A673 (cell line): Measurements from ENCODE around the gene ARHGAP6. TPM values are rescaled to one million over a fixed set of nuclear protein-coding genes. Genes with fewer than 3 reads are reported as not detected.

ENCODE experiments used
- BruUV-seq: library from RNA; stranded (reverse); fragments of 400-500 nt; replicated peaks from 2 replicates; lab custom pipeline; 2021; lab: Mats Ljungman, UMichigan
- CTCF ChIA-PET: fragments of 300-600 bp; sonication (Branson Sonifier 250); formaldehyde crosslinking; loops from one replicate; lab custom pipeline; 2022; ENCODE audit warnings: antibody characterized with exemption; lab: Charles Lee
- POLR2A ChIA-PET: fragments of 300-600 bp; sonication (Branson Sonifier 250); formaldehyde crosslinking; loops from one replicate; lab custom pipeline; 2022; ENCODE audit warnings: antibody characterized with exemption; ENCODE audit not compliant: low non-redundant PET; lab: Charles Lee
- DNase-seq: peaks from one replicate; pipeline ENCODE4 v3.0.0-alpha.2; 2015; ENCODE audit warnings: low spot score
- H3K27ac ChIP-seq: fragments of 200-600 bp; sonication (generic); 2 replicates; pipeline ENCODE4 v1.5.1; 2016; ENCODE audit warnings: mixed run types, low read depth, mild to moderate bottlenecking, mixed read lengths, antibody characterized with exemption, low read length; ENCODE audit not compliant: poor library complexity, severe bottlenecking
- H3K27me3 ChIP-seq: fragments of 200-600 bp; sonication (generic); replicated peaks from 2 replicates; pipeline ENCODE4 v1.6.1; 2017; ENCODE audit warnings: mixed run types, low read depth, mild to moderate bottlenecking, mixed read lengths, antibody characterized with exemption, low read length; ENCODE audit not compliant: insufficient read depth, poor library complexity
- H3K36me3 ChIP-seq: fragments of 200-600 bp; sonication (generic); 2 replicates; pipeline ENCODE4 v1.6.1; 2016; ENCODE audit warnings: mixed run types, mild to moderate bottlenecking, mixed read lengths, antibody characterized with exemption, low read length; ENCODE audit not compliant: insufficient read depth, poor library complexity, severe bottlenecking
- H3K4me1 ChIP-seq: fragments of 200-600 bp; sonication (generic); 2 replicates; pipeline ENCODE4 v1.6.1; 2017; ENCODE audit warnings: mixed run types, mild to moderate bottlenecking, mixed read lengths, antibody characterized with exemption, low read length; ENCODE audit not compliant: insufficient read depth, poor library complexity, severe bottlenecking
- H3K4me3 ChIP-seq: fragments of 200-600 bp; sonication (generic); 2 replicates; pipeline ENCODE4 v1.5.1; 2016; ENCODE audit warnings: low read depth, mixed run types, mild to moderate bottlenecking, mixed read lengths, low read length; ENCODE audit not compliant: poor library complexity, severe bottlenecking
- H3K9me3 ChIP-seq: fragments of 200-600 bp; sonication (generic); 2 replicates; pipeline ENCODE4 v1.6.1; 2016; ENCODE audit warnings: mixed run types, low read depth, mild to moderate bottlenecking, mixed read lengths, antibody characterized with exemption, low read length; ENCODE audit not compliant: poor library complexity, severe bottlenecking
- EZH2 ChIP-seq: fragments of 200-600 bp; sonication (generic); IDR thresholded peaks from 2 replicates; pipeline ENCODE4 v1.6.1; 2017; ENCODE audit warnings: borderline replicate concordance, low read depth, mild to moderate bottlenecking, mixed read lengths, antibody characterized with exemption, low read length; ENCODE audit not compliant: poor library complexity, severe bottlenecking
- intact Hi-C: fragments of 100-400 bp; cut with micrococcal nuclease; formaldehyde crosslinking; loops from one replicate; pipeline ENCODE4 v1.10.0; 2022; ENCODE audit not compliant: unreplicated experiment
- total RNA-seq: library from RNA; stranded (reverse); gene quantifications from 2 replicates; pipeline ENCODE4 v1.2.3, GENCODE V29; 2021
- TF ChIP-seq, protein P1 (sequence below): fragments of 300-800, 200-600 bp; sonication (generic); conservative IDR thresholded peaks from 2 replicates; pipeline ENCODE4 v1.5.1; 2017; ENCODE audit warnings: low read depth, mild to moderate bottlenecking, antibody characterized with exemption, low read length, moderate library complexity, mixed read lengths

The ARHGAP6 gene
- total RNA-seq, 1 experiment from 2014 or later = not detected

DNA sequence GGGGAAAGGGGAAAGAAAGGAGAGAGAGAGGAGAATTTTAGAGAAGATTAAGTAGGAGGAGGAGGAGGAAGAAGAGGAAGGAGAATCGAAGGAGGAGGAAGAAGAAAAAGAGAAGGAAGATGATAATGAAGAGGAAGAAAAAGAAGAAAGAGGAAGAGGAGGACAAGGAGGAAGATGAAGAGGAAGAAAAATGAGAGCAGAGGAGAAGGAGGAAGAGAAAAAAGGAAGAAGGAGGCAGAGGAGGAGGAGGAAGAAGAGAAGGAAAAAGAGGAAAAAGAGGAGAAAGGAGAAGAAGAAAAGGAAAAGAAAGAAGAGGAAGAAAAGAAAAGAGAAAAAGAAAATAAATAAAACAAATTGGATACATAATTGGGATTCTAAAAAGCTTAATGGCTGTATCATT lies 181.4 kb downstream of the ARHGAP6 start:
- no peak overlapping the region for H3K27ac ChIP-seq
- CTCF ChIA-PET = no interaction called here
- no peak overlapping the region for H3K4me3 ChIP-seq
- H3K4me1 ChIP-seq = no peaks in the 10 kb centered on the region
- H3K27me3 ChIP-seq = peaks cover 17% of the 10 kb centered on the region
- no peak for TF ChIP-seq EZH2
- TF ChIP-seq, protein P1, sequence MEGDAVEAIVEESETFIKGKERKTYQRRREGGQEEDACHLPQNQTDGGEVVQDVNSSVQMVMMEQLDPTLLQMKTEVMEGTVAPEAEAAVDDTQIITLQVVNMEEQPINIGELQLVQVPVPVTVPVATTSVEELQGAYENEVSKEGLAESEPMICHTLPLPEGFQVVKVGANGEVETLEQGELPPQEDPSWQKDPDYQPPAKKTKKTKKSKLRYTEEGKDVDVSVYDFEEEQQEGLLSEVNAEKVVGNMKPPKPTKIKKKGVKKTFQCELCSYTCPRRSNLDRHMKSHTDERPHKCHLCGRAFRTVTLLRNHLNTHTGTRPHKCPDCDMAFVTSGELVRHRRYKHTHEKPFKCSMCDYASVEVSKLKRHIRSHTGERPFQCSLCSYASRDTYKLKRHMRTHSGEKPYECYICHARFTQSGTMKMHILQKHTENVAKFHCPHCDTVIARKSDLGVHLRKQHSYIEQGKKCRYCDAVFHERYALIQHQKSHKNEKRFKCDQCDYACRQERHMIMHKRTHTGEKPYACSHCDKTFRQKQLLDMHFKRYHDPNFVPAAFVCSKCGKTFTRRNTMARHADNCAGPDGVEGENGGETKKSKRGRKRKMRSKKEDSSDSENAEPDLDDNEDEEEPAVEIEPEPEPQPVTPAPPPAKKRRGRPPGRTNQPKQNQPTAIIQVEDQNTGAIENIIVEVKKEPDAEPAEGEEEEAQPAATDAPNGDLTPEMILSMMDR = no peak
- BruUV-seq = no TSS peak
- intact Hi-C loops = no loop called here
- no peaks in the 10 kb centered on the region for H3K9me3 ChIP-seq
- no peak for DNase-seq
- POLR2A ChIA-PET = no interaction called here
- no peaks in the 10 kb centered on the region for H3K36me3 ChIP-seq

DNA sequence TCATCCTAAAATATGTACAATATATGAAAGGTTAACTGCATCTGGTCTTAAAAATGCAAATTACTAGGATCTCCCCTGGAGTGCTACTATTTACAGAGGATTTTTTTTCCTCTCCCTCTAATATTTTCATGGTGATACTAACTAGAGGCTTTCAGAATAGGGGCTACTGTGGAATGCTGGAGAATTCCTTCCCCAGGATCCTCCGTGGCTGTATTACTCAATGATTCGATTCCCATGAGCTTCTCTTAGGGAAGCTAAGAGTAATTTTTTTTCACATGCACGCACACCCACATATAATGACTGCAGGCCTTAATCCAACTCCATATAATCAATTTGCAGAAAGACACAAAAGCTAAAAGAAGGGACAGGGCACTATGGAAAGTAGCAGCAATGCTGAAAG lies 184.7 kb downstream of the ARHGAP6 start:
- BruUV-seq = no TSS peak
- Histone ChIP-seq H3K4me3 (no peak overlapping the region), H3K27me3 (peaks cover 27% of the 10 kb centered on the region), H3K27ac (no peak overlapping the region), H3K36me3 (no peaks in the 10 kb centered on the region), H3K9me3 (no peaks in the 10 kb centered on the region), H3K4me1 (no peaks in the 10 kb centered on the region)
- ChIA-PET POLR2A (no interaction called here), CTCF (no interaction called here)
- intact Hi-C loops = no loop called here
- TF ChIP-seq, protein P1 = no peak
- TF ChIP-seq EZH2 = no peak
- DNase-seq = no peak

DNA sequence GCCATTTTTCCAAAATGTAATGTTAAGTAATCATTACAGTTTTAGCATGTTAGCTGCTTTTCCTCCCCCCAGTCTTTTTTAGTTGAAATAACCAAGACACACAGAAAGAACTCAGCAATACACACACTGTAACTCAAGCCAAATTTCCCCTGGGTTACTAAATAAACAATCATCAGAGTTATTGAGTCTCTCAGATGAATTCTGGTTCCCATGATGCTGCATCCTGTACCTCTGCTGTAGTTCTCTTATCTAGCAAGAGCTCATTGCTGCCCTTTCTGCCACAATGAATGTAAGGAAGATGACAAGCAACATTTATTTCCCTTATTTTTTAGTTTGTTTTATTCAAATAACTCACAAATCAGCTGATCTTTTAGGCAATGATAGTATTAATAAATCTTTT lies 185.1 kb downstream of the ARHGAP6 start:
- ChIA-PET CTCF (no interaction called here), POLR2A (no interaction called here)
- no TSS peak for BruUV-seq
- Histone ChIP-seq H3K27me3 (peaks cover 24% of the 10 kb centered on the region), H3K27ac (no peak overlapping the region), H3K4me3 (no peak overlapping the region), H3K36me3 (no peaks in the 10 kb centered on the region), H3K9me3 (no peaks in the 10 kb centered on the region), H3K4me1 (no peaks in the 10 kb centered on the region)
- TF ChIP-seq, protein P1 = no peak
- TF ChIP-seq EZH2 = no peak
- DNase-seq = no peak
- intact Hi-C loops = no loop called here
